ENCODE data around the gene ATP8B1.

DNA sequence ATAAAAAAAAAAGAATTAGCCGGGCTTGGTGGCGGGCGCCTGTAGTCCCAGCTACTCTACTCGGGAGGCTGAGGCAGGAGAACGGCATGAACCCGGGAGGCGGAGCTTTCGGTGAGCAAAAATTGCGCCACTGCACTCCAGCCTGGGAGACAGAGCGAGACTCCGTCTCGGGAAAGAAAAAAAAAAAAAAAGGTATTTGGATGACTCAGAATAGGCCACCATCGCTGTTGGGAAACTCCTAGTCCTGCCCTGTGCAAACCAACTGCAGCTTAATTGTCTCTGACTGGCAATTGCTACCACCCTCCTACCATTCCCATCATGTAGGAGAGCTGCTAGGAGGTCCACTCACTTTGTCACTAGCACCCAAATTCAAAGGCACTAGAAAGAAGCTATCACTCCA is 43.5 kb downstream of the ATP8B1 start:
- TF ChIP-seq POLR2A (IDR thresholded peaks at IDR 0.05), result no peak
- TF ChIP-seq, protein P1, sequence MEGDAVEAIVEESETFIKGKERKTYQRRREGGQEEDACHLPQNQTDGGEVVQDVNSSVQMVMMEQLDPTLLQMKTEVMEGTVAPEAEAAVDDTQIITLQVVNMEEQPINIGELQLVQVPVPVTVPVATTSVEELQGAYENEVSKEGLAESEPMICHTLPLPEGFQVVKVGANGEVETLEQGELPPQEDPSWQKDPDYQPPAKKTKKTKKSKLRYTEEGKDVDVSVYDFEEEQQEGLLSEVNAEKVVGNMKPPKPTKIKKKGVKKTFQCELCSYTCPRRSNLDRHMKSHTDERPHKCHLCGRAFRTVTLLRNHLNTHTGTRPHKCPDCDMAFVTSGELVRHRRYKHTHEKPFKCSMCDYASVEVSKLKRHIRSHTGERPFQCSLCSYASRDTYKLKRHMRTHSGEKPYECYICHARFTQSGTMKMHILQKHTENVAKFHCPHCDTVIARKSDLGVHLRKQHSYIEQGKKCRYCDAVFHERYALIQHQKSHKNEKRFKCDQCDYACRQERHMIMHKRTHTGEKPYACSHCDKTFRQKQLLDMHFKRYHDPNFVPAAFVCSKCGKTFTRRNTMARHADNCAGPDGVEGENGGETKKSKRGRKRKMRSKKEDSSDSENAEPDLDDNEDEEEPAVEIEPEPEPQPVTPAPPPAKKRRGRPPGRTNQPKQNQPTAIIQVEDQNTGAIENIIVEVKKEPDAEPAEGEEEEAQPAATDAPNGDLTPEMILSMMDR (IDR thresholded peaks at IDR 0.05), result no peak
